HL-60/S4 treated with phorbol 12-myristate 13-acetate at 8.2 ng/mL for 4 days and 3 days (cell line): ENCODE data around the gene MED13L.

ENCODE experiments used
- in situ Hi-C: fragments of 300-500 bp; cut with MboI; formaldehyde crosslinking; loops from 2 replicates; pipeline ENCODE4 v1.15.0; 2022; ENCODE audit warnings: low sequenced_read_pairs

MED13L gene

GRCh38 chr12:116277467-116278278 lies at the start of gene MED13L:
TSS of gene MED13L (minus strand) at chr12:116277693. CDS start at chr12:116277131, 562 bp downstream.
- in situ Hi-C loops: no loop called here

- in situ Hi-C loops: no loop called here
Observed at GRCh38 chr12:116325336-116325664, 47.8 kb upstream of the MED13L start.

GRCh38 chr12:116324654-116325335 lies 47.3 kb upstream of the MED13L start:
- in situ Hi-C loops: no loop called here

GRCh38 chr12:116323406-116324386 lies 46.2 kb upstream of the MED13L start:
- in situ Hi-C loops: no loop called here

DNA sequence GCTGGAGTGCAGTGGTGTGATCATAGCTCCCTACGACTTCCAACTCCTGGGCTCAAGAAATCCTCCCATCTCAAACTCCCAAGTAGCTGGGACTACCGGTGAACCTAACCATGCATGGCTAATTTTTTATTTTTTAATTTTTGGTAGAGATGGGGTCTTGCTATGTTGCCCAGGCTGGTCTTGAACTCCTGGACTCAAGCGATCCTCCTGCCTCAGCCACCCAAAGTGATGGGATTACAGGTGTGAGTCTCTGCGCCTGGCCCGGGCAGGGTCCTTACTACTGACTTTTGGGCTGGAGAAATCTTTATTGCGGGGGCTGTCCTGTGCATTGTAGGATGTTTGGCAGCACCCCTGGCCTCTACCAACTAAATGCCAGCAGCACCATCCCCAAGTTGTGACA lies 44.4 kb upstream of the MED13L start:
- in situ Hi-C loops: no loop called here

GRCh38 chr12:116320791-116321217 lies 43.3 kb upstream of the MED13L start:
- in situ Hi-C loops: no loop called here

GRCh38 chr12:116319898-116320621 lies 42.6 kb upstream of the MED13L start:
- in situ Hi-C loops: no loop called here

DNA sequence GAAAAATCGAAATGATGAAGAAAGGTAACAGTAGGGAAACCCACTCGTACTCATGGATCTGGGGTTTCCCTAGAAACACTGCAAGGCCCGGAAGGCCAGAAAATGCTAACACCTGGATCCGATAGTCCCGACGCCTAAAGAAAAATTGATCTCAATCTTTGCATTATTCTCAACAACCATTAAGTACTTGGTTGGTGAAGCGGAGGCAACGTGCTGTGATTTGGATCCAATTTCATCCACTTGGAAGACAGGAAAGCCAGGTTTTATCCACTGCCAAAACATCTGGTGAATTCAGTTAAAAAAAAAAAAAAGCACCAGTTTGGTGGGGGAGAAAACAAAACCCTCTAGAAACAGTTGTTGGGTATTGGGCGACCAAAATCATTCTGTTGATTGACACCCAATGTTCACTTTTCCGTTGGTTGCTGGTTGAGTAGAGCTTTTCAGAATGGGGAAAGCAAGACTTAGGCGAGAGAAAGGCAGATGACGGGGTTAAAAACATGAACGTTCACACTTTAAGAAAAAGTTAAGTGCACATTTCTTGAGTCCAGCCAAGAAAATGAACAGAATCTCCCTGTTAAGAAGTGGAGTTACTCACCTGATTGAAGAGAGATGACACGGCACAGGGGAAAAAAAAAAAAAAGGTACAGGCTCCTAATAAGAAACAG lies 41.9 kb upstream of the MED13L start:
- in situ Hi-C loops: no loop called here

GRCh38 chr12:116318576-116319232 lies 41.2 kb upstream of the MED13L start:
- in situ Hi-C loops: no loop called here

- in situ Hi-C loops: no loop called here
Observed at GRCh38 chr12:116317986-116318575, 40.6 kb upstream of the MED13L start.

GRCh38 chr12:116317139-116317538 lies 39.6 kb upstream of the MED13L start:
- in situ Hi-C loops: no loop called here

- in situ Hi-C loops: no loop called here
Observed at GRCh38 chr12:116314477-116314876, 37.0 kb upstream of the MED13L start.

DNA sequence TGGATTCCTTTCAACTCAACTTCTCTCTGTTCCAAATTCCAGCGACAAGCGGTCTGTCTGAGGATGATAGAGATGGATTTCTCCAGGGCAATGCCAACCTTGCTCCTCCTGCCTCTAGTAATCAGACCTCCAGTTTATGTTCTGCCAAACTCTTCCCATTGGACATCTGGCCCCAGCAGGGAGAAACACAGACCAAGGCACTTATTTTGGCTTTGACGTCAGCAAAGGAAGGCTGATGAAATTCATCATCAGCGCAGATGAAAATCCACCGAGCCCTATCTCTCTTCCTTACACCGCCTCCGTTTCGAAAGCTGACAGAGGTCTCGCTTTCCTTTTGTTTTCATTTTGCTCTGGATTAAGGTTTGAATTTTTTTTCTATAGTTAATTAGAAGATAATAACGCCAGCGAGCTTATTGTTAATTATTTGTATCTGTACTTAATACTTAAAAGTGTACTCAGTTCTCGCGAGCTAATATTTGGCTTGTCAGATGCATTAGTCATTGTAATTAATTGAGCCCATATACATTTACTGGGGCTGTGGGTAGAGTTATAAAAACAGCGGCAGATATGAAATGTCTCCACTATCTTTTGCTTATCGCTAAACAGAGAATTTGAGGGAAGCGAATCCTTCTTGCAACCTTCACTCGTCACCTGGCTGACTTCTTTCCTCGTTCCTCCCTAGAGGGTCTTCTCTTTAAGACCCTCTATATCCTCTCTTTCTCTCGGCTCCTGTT lies 35.9 kb upstream of the MED13L start:
- in situ Hi-C loops: no loop called here

- in situ Hi-C loops: no loop called here
Observed at GRCh38 chr12:116310082-116310481, 32.6 kb upstream of the MED13L start.

DNA sequence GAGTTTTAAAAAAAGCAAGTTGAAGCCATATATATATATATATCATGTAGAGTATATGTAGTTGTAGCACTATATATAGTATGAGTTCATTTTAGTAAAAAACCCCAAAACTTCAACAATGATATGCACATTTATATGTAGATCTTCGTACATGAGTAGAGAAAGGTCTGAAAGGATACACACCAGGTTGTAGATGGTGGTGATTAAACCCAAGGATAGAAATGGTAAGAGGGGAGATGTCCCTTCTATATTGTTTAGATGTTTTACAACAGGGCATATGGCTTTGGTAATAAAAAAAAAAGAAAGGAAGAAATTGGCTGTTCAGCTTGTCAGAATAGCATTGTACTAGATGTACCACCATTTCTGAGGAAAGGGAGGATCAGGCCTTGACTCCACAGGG lies 31.9 kb upstream of the MED13L start:
- in situ Hi-C loops: no loop called here

GRCh38 chr12:116308647-116309046 lies 31.2 kb upstream of the MED13L start:
- in situ Hi-C loops: no loop called here

GRCh38 chr12:116306968-116307367 lies 29.5 kb upstream of the MED13L start:
- in situ Hi-C loops: no loop called here

GRCh38 chr12:116306506-116306905 lies 29.0 kb upstream of the MED13L start:
- in situ Hi-C loops: no loop called here
